ENCODE measurements around the gene IRF2BPL.

Gene IRF2BPL

GRCh38 chr14:76986231-76986565 lies 42.3 kb downstream of the IRF2BPL start:
- DNase-seq (ENCODE audit: low read depth in 3 of 3), result no peak

- DNase-seq (ENCODE audit: low read depth in 3 of 3), result no peak
Measured at GRCh38 chr14:76985540-76986230, 42.8 kb downstream of the IRF2BPL start.

DNA sequence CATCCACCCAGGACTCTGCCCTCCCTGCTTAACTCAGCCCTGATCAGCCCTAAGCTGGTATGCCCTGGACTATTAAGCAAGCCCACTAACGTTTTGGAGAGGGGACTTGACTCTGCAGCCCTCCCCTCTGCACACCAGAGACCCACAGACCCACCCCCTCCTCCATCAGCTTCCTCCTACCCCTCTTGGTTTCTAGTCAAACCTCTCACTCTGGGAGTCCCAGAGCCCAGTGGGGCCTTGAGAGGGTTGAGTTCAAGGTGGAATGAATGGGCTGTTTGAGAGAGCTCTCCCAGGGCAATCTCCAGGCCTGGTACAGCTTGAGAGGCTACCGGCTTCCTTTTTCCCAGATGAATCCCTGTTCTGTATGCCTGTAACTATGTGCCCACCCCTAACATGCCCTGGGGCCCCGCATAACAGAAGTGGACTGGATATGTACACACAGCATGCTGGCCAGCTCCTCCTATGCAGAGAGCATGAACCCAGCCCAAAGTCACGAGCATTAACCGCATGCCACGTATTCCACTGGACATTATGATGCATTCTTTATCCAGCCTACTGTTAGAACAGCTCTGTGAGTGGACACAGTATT lies 43.6 kb downstream of the IRF2BPL start:
- DNase-seq (ENCODE audit: low read depth in 3 of 3), result no peak

- DNase-seq (ENCODE audit: low read depth in 3 of 3), result no peak
Measured at GRCh38 chr14:76984297-76984696, 44.2 kb downstream of the IRF2BPL start.

DNA sequence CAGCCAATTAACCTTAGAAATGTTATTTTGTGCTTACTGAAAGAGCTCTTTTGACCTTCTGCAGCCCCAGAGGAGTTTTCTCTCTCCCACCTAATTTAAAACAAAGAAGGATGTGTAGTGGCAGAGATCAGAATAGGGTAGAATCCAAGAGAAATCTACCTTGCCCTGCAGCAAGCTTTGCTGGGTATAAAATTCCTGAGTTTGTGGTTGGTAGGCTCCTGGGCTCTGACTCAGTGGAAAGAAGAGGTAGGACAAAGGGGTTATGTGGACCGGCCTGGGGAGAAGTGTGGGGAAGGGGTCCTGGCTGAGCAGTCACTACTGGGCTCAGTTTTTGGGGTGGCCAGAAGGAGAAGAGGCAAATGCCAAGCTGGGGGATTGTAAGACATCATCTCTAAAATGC lies 46.8 kb downstream of the IRF2BPL start:
- DNase-seq (ENCODE audit: low read depth in 3 of 3), result no peak

DNA sequence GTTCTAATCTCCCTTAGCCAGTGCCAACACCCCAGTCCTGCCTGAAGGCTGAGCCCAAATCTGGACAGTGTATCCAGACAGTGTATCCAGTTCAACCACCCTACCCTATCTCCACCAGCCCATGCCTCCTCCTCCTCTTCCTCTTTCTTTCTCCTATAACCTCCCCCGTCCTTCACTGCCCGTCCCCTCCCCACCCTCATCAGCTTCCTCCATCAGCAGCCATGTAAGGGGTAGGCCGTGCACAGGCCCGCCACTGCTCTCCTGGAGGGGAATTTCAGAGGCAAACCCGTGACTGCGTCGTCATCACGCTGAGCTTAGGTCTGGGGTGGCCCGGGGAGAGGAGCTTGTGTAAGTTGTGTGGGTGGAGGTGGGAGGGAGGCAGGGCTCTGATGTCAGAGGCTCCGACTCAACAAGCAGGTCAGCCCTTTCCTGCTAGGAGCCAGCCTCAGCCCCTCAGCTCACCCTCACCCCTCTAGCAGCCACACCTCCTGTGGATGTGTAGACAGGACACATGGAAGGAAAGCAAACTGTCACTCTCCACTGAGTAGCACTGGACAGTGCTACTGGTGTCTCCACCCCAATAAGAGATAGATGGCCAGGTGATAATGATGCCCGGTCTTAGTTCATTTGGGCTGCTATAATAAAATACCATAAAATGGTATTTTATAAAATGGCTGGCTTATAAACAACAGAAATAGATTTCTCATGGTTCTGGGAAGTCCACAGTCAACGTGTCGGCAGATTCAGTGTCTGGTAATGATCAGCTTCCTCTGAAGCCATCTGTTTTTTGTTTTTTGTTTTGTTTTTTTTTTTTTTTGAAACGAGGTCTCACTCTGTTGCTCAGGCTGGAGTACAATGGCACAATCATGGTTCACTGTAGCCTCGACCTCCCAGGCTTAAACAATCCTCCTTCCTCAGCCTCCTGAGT lies 50.5 kb downstream of the IRF2BPL start:
- DNase-seq (ENCODE audit: low read depth in 3 of 3), result peak; percentile 68 to 88 (median 74)

- no peak for DNase-seq (ENCODE audit: low read depth in 3 of 3)
Measured at GRCh38 chr14:76976240-76977005, 52.1 kb downstream of the IRF2BPL start.

DNA sequence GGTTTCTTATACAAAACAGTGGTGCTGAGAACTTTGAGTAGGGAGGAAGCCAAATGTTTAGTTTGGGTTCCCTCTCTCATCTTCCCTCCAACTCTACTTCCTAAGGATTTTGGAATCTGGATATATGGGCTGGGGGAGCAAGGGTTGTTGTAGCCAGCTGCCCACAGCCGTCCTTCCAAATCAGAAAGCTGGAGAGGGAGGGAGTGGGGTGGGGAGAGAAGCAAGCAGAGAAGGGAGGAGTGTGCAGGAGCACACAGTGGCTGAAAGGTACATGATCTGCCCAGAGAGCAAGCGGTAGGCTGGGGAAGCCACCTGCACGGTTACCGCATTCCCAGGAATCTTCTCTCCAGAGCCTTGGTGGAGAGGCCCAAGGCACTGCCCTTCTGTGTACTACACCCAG lies 52.7 kb downstream of the IRF2BPL start:
- no peak for DNase-seq (ENCODE audit: low read depth in 3 of 3)

DNA sequence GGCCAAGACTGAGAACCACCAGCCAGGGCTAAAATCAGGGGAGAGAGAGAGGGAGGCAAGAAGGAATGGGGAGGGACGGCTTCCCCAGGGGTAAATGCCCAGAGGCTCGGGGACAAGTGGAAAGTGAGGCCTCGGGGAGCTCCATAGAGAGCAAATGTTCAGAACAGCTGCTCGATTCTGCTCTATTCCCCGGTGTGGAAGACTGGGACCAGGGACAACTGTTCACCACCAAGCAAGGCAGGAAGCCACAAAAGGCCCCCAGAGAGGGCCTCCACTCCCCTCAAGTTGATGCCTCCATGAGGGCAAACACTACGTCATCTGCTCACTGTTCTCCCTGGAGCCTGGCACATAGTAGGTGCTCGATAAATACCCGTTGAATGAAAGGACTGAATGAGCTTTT lies 53.5 kb downstream of the IRF2BPL start:
- DNase-seq (ENCODE audit: low read depth in 3 of 3), result no peak
